ENCODE data around the gene SCML1. TPM values are rescaled to one million over a fixed set of nuclear protein-coding genes. Genes with fewer than 3 reads are reported as not detected.

SCML1 gene
- total RNA-seq, 2 donors from 2014 or later: 5.6 to 20.1 TPM

DNA sequence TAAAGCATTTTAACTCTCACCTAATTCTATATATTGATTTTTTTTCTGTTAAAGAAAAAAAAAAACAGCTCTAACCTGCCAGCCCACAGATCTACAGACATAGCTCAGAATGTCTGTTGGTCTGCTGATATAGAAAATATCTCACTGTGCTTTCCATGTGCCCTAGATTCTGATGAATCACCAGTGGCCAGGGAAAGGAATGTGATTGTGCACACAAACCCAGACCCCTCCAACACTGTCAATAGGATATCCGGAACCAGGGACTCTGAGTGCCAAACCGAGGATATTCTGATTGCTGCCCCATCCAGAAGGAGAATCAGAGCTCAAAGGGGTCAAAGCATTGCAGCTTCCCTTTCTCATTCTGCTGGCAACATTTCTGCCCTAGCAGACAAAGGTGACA lies 12.1 kb upstream of the SCML1 start:
- H3K4me1 ChIP-seq (ENCODE audit: control insufficient read depth in 1 of 2, low read depth in 2 of 2): no peaks in the 10 kb centered on the region
- H3K27me3 ChIP-seq (replicated peaks; ENCODE audit: insufficient read depth): no peaks in the 10 kb centered on the region
- H3K4me3 ChIP-seq: no peak overlapping the region
- DNase-seq (ENCODE audit: low spot score): no peak
- no peaks in the 10 kb centered on the region for H3K9me3 ChIP-seq
- TF ChIP-seq, protein P1, sequence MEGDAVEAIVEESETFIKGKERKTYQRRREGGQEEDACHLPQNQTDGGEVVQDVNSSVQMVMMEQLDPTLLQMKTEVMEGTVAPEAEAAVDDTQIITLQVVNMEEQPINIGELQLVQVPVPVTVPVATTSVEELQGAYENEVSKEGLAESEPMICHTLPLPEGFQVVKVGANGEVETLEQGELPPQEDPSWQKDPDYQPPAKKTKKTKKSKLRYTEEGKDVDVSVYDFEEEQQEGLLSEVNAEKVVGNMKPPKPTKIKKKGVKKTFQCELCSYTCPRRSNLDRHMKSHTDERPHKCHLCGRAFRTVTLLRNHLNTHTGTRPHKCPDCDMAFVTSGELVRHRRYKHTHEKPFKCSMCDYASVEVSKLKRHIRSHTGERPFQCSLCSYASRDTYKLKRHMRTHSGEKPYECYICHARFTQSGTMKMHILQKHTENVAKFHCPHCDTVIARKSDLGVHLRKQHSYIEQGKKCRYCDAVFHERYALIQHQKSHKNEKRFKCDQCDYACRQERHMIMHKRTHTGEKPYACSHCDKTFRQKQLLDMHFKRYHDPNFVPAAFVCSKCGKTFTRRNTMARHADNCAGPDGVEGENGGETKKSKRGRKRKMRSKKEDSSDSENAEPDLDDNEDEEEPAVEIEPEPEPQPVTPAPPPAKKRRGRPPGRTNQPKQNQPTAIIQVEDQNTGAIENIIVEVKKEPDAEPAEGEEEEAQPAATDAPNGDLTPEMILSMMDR (IDR thresholded peaks at IDR 0.05): no peak
- H3K27ac ChIP-seq: no peak overlapping the region
- peaks cover 4% of the 10 kb centered on the region for H3K36me3 ChIP-seq
- ATAC-seq (ENCODE audit: insufficient number of reproducible peaks, low FRiP score, low read depth): no peak

DNA sequence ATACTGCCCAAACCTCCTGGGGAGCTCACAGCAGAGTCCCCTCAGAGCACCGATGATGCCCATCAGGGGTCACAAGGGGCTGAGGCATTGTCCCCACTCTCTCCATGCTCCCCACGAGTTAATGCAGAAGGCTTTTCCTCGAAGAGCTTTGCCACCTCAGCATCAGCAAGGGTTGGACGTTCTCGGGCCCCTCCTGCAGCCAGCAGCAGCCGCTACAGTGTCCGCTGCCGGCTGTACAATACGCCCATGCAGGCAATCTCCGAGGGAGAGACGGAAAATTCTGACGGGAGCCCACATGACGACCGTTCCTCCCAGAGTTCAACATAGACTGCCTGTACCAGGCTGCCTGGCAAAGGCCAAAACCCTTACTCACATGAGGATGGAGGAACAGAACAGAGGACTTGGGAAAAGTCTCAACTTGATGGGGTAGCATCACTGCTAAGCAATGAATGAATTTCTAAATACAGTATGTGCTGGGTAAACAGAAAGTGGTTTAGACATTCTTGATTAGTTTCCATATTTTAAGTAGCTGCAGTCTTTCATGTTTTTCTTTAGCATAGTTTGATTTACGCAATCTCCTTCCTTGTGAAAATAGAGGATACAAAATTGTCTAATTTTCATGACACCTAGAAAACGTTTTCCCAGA lies 5.0 kb upstream of the SCML1 start:
- Histone ChIP-seq H3K36me3 (peaks cover 4% of the 10 kb centered on the region), H3K27me3 (replicated peaks; ENCODE audit: insufficient read depth) (no peaks in the 10 kb centered on the region), H3K4me1 (ENCODE audit: control insufficient read depth in 1 of 2, low read depth in 2 of 2) (no peaks in the 10 kb centered on the region), H3K9me3 (no peaks in the 10 kb centered on the region), H3K4me3 (no peak overlapping the region), H3K27ac (no peak overlapping the region)
- TF ChIP-seq, protein P1 (IDR thresholded peaks at IDR 0.05): no peak
- no peak for DNase-seq (ENCODE audit: low spot score)
- ATAC-seq (ENCODE audit: insufficient number of reproducible peaks, low FRiP score, low read depth): no peak

DNA sequence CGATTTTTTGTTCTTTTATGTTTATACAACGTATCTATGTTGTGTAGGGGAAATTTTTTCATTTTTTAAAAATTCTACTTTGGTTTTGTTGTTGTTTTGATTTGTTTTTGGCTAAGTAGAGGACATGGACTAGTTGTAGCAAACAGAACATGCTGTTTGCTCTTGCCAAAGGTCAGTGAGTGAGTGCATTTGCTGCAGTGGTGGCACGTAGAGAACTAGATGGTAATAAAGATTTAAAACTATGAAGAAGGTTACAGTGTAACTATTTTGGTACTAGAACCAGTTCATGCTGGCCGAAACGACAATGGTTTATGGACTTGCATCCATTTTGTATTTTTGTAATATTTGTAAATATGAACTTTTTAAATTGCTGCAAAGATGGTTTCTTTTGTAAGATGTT lies 1.9 kb upstream of the SCML1 start:
- H3K27me3 ChIP-seq (replicated peaks; ENCODE audit: insufficient read depth): no peaks in the 10 kb centered on the region
- TF ChIP-seq, protein P1 (IDR thresholded peaks at IDR 0.05): no peak
- peaks cover 0 to 9% of the 10 kb centered on the region in 2 donors for H3K4me1 ChIP-seq (ENCODE audit: control insufficient read depth in 1 of 2, low read depth in 2 of 2)
- H3K36me3 ChIP-seq: no peaks in the 10 kb centered on the region
- no peak overlapping the region for H3K4me3 ChIP-seq
- DNase-seq (ENCODE audit: low spot score): no peak
- H3K27ac ChIP-seq: peak overlapping the region in 1 of 2 donors; percentile 74
- ATAC-seq (ENCODE audit: insufficient number of reproducible peaks, low FRiP score, low read depth): no peak
- no peaks in the 10 kb centered on the region for H3K9me3 ChIP-seq

DNA sequence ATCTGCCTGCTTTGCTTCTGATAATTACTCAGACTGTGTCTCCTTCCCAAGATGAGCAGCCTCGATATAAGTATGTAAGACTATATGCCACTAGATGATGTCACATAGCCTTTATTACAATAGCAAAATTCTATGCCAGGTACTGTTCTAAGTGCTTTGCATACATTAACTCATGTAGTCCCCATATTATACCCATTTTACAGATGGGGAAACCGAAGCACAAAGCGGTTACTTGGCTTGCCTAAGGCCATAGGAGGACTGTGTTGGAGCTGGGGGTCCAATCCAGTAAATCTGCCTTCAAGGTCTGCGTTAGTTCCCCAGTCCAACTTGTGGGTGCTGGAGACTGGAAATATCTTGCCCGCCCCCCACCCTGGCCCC lies 826 bp upstream of the SCML1 start:
- no peaks in the 10 kb centered on the region for H3K9me3 ChIP-seq
- no peaks in the 10 kb centered on the region for H3K36me3 ChIP-seq
- no peaks in the 10 kb centered on the region for H3K27me3 ChIP-seq (replicated peaks; ENCODE audit: insufficient read depth)
- ATAC-seq (ENCODE audit: insufficient number of reproducible peaks, low FRiP score, low read depth): no peak
- peak overlapping the region; percentile 71 to 74 for H3K27ac ChIP-seq
- H3K4me1 ChIP-seq (ENCODE audit: control insufficient read depth in 1 of 2, low read depth in 2 of 2): peaks cover 0 to 9% of the 10 kb centered on the region in 2 donors
- H3K4me3 ChIP-seq: peak overlapping the region; percentile 70
- no peak for DNase-seq (ENCODE audit: low spot score)
- TF ChIP-seq, protein P1 (IDR thresholded peaks at IDR 0.05): no peak

DNA sequence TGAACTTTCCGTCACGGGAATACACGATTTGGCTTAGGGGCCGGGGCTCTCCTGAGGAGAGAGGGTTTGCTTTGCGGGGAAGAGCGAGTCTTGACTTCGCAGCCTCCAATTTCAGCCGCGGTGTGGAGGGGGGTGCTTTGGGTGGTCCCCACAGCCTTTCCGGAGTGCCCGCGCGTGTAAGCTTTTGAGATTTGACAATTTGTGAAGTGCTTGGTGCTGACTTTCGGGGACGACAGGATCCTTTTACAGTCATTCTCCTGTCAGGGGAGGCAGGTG lies 355 bp downstream of the SCML1 start:
- TF ChIP-seq, protein P1 (IDR thresholded peaks at IDR 0.05): no peak
- Histone ChIP-seq H3K4me3 (peak overlapping the region; percentile 85), H3K27me3 (replicated peaks; ENCODE audit: insufficient read depth) (no peaks in the 10 kb centered on the region), H3K4me1 (ENCODE audit: control insufficient read depth in 1 of 2, low read depth in 2 of 2) (peaks cover 0 to 9% of the 10 kb centered on the region in 2 donors), H3K9me3 (no peaks in the 10 kb centered on the region), H3K36me3 (no peaks in the 10 kb centered on the region), H3K27ac (peak overlapping the region; percentile 91 to 95)
- DNase-seq (ENCODE audit: low spot score): no peak
- ATAC-seq (ENCODE audit: insufficient number of reproducible peaks, low FRiP score, low read depth): no peak

Measured in thoracic aorta (tissue), 2 donors.